Lower leg skin (tissue), 4 donors: ENCODE data around the gene PSMB9. TPM values are rescaled to one million over a fixed set of nuclear protein-coding genes. Genes with fewer than 3 reads are reported as not detected.
"Not testable (repeated sequence)": the region's sequence is repeated elsewhere in the genome, so short reads cannot be mapped to it uniquely, and the experiment has no call there.

Experiments used
- DNase-seq, 2 donors: peaks; one replicate each; pipeline ENCODE4 v3.0.0-alpha.2; 2019; ENCODE audit warnings: low spot score in 2 of 2
- H3K4me3 ChIP-seq: fragments of 200-600 bp; sonication (generic); 2 replicates; pipeline ENCODE4 v1.5.1; 2017; ENCODE audit warnings: mild to moderate bottlenecking, low read depth; ENCODE audit not compliant: poor library complexity, severe bottlenecking
- POLR2A ChIP-seq, 2 donors: fragments of 450-650 bp; IDR thresholded peaks; one replicate each; pipeline ENCODE4 v1.6.1; 2016 to 2017; ENCODE audit warnings: antibody characterized with exemption in 2 of 2, mild to moderate bottlenecking in 1 of 2, moderate library complexity in 1 of 2
- WGBS, 2 donors: methylation state at CpG; one replicate each; pipeline ENCODE4 v1.1.5; 2018; 5-methylcytosine and 5-hydroxymethylcytosine counted together
- intact Hi-C: fragments of 100-400 bp; cut with DNase I; formaldehyde crosslinking; loops from one replicate; pipeline ENCODE4 v1.15.0; 2023; ENCODE audit warnings: low total_unique reads
- total RNA-seq, 4 donors: library from RNA; depleted of rRNA; stranded (reverse); fragments of >200 nt; gene quantifications; one replicate each; pipeline ENCODE4 v1.1.0, GENCODE V29; 2016
- TF ChIP-seq, protein P1 (sequence below), 3 donors: fragments of 450-650 bp; IDR thresholded peaks; one replicate each; pipeline ENCODE4 v1.5.1; 2016; ENCODE audit warnings: antibody characterized with exemption in 3 of 3, mild to moderate bottlenecking in 3 of 3, moderate library complexity in 2 of 3

Gene PSMB9
- total RNA-seq, 4 donors from 2014 or later, result 25.4 to 29.9 (median 28.1) TPM

DNA sequence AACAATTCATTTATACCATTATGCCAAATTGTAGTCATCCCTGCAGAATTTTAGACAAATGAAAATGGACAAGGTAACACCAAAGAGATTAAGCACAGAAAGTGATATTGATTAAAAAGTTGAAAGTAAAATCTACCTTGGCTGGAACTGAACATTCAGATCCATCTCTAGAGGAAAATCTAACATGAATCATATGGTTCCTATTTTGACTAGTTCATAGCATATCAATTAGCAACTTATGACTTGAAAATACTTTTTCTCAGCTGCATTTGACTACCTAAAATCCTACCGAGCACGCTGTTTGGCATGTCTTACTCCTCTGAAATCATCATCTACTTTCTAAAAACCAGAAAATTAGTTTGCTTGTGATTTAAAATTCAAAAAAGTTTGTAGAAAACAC is 22.6 kb downstream of the PSMB9 start:
- TF ChIP-seq, protein P1, sequence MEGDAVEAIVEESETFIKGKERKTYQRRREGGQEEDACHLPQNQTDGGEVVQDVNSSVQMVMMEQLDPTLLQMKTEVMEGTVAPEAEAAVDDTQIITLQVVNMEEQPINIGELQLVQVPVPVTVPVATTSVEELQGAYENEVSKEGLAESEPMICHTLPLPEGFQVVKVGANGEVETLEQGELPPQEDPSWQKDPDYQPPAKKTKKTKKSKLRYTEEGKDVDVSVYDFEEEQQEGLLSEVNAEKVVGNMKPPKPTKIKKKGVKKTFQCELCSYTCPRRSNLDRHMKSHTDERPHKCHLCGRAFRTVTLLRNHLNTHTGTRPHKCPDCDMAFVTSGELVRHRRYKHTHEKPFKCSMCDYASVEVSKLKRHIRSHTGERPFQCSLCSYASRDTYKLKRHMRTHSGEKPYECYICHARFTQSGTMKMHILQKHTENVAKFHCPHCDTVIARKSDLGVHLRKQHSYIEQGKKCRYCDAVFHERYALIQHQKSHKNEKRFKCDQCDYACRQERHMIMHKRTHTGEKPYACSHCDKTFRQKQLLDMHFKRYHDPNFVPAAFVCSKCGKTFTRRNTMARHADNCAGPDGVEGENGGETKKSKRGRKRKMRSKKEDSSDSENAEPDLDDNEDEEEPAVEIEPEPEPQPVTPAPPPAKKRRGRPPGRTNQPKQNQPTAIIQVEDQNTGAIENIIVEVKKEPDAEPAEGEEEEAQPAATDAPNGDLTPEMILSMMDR (IDR thresholded peaks at IDR 0.05), result no peak
- no peak for TF ChIP-seq POLR2A (IDR thresholded peaks at IDR 0.05)
- DNase-seq, result no peak
- 87 to 93% methylated on average over 2 of the region's 2 CpGs for WGBS, 2 donors
- intact Hi-C loops, result no loop called here
- H3K4me3 ChIP-seq, result no peak overlapping the region

DNA sequence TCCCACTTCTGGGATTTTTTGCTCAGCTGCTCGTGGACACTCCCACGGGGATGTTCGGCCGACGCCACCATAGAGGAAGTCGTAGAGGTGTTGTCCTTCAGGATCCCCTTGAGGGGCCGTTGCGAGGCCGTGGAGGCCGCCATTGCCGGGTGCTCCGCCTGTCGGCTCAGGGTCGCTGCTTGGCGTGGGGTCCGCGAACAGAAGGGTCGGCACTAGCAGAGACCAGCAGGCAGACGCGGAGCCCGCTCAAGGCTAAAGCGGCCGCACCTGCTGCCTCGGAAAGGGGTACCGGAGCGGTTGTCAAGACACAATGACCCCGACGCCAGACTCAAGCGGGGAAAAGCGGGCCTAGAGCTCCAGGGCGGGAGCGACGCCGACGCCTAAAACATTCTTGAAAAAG is 25.7 kb downstream of the PSMB9 start:
- TF ChIP-seq, protein P1 (IDR thresholded peaks at IDR 0.05), result no peak
- no peak for TF ChIP-seq POLR2A (IDR thresholded peaks at IDR 0.05)
- 52 to 69% methylated on average over 34 to 35 of the region's 35 CpGs for WGBS, 2 donors

DNA sequence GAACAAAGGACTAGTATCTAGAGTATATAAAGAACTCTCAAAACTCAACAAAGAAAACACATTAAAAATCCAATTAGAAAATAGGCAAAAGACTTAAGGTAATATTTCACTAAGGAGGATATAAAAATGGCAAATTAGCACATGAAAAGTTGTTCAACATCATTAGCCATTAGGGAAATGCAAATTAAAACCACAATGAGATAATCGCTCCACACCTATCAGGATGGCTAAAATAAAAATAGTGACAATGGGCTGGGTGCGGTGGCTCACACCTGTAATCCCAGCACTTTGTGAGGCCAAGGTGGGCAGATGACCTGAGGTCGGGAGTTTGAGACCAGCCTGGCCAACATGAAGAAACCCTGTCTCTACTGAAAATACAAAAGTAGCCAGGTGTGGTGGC is 27.0 kb downstream of the PSMB9 start:
- H3K4me3 ChIP-seq, DNase-seq: not testable (repeated sequence)
- WGBS, 2 donors, result 90 to 91% methylated on average over 3 of the region's 3 CpGs
- intact Hi-C loops, result loop anchor here (10.0 kb wide), 1 partner anchor 104 kb away; no protein-coding TSS in a partner anchor

More for the DNA sequence above, 25.7 kb downstream of the PSMB9 start:
- intact Hi-C loops, result loop anchor here (10.0 kb wide), 1 partner anchor 105 kb away; no protein-coding TSS in a partner anchor
- no peak overlapping the region for H3K4me3 ChIP-seq
- DNase-seq, result no peak

DNA sequence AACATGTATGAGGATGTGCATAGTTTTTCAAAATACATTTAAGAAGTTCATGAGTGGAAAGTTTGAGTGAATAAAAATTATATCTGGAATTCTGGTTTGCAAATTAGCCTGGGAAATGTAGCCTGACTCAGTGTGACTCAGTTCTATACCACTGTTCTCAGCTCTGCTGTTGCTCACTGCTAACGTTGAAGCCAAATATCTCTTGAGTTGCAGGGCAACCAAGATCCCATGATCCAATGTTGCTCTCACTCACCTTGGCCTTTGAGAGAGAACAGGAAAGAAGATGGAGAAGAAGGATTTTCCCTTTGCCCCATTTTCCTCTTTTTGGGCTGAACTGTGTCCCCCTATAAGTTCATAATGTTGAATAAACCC is 28.9 kb downstream of the PSMB9 start:
- intact Hi-C loops, result loop anchor here (10.0 kb wide), 1 partner anchor 102 kb away; no protein-coding TSS in a partner anchor
- no peak overlapping the region for H3K4me3 ChIP-seq
- TF ChIP-seq POLR2A (IDR thresholded peaks at IDR 0.05), result no peak
- no peak for DNase-seq
- WGBS, 2 donors, result 57 to 69% methylated on average over 1 of the region's 1 CpG

DNA sequence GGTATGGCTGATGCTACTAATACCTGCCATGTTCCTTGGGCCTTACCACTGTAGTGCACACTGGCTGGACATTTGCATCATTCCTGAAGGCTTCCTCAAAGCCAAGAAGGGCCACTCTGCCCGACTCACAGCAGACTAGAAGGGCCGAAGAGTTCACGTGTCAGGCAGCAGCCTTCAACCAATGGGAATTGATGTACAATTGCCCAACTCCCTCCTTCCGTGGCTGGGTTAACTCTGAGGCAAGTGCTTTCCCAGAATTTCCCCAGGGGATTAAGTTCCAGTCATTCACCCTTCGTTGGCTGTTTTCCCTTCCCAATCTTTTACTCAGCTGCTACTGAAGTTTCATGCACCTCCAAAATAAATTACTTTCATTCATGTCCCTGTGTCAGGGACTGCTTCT is 29.8 kb downstream of the PSMB9 start:
- no peak for DNase-seq
- TF ChIP-seq, protein P1 (IDR thresholded peaks at IDR 0.05), result no peak
- TF ChIP-seq POLR2A (IDR thresholded peaks at IDR 0.05), result no peak
- WGBS, 2 donors, result 34 to 44% methylated on average over 5 of the region's 5 CpGs
- no peak overlapping the region for H3K4me3 ChIP-seq
- intact Hi-C loops, result loop anchor here (10.0 kb wide), 1 partner anchor 101 kb away; no protein-coding TSS in a partner anchor

DNA sequence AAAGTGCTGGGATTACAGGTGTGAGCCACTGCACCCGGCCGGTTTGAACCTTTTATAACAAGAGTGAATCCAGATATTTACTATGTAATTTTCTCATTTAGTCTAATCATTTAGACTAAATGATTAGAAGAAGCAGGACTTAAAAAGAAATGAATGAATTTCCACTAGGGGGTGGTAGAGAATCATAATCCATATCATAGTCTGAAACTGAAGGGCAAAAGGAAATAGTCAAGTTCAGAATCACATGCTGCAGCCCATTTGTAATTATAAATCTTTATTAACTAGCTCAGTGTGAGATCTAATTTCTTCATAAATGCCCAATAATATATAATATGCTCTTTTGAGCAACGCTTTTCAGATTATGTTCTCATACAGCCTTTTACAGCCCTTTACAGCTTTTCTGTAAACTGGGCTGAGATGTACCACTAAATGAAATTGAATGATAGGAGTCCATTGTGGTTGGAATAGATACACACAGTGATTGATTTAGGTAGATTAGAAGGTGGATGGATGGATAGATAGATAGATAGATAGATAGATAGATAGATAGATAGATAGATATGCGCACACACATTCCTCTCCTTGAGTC is 31.8 kb downstream of the PSMB9 start:
- no peak for TF ChIP-seq POLR2A (IDR thresholded peaks at IDR 0.05)
- TF ChIP-seq, protein P1 (IDR thresholded peaks at IDR 0.05), result no peak
- 38 to 42% methylated on average over 4 of the region's 4 CpGs for WGBS, 2 donors
- no peak overlapping the region for H3K4me3 ChIP-seq
- intact Hi-C loops, result loop anchor here (10.0 kb wide), 1 partner anchor 99 kb away; no protein-coding TSS in a partner anchor
- DNase-seq, result no peak
